ENCODE measurements around the gene INF2.

DNA sequence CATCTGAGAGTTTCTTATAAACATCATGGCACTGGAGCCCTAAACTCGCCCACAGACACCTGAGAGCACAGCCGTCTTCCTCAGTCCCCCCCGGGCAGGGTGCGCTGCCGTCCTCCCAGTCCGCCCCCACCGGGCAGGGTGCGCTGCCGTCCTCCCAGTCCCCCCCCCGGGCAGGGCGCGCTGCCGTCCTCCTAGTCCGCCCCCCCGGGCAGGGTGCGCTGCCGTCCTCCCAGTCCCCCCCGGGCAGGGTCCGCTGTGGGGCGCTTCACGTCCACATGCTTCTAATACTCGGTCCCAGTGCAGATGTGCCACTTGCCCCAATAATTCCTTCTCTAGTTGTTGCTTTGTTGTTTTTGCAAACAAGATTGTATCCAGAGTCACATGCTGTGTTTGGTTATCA, 27.7 kb downstream of the INF2 start:
- TF ChIP-seq, protein P1, sequence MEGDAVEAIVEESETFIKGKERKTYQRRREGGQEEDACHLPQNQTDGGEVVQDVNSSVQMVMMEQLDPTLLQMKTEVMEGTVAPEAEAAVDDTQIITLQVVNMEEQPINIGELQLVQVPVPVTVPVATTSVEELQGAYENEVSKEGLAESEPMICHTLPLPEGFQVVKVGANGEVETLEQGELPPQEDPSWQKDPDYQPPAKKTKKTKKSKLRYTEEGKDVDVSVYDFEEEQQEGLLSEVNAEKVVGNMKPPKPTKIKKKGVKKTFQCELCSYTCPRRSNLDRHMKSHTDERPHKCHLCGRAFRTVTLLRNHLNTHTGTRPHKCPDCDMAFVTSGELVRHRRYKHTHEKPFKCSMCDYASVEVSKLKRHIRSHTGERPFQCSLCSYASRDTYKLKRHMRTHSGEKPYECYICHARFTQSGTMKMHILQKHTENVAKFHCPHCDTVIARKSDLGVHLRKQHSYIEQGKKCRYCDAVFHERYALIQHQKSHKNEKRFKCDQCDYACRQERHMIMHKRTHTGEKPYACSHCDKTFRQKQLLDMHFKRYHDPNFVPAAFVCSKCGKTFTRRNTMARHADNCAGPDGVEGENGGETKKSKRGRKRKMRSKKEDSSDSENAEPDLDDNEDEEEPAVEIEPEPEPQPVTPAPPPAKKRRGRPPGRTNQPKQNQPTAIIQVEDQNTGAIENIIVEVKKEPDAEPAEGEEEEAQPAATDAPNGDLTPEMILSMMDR (IDR thresholded peaks at IDR 0.05) = no peak
- no peak for TF ChIP-seq POLR2A (IDR thresholded peaks at IDR 0.05)

Measured in esophagus squamous epithelium (tissue), 4 donors.